ENCODE data around the gene AQP11. TPM values are rescaled to one million over a fixed set of nuclear protein-coding genes. Genes with fewer than 3 reads are reported as not detected.
A peak's percentile ranks its signal among the peaks of the same experiment; 100 is the strongest.
"Not testable (repeated sequence)": the region's sequence is repeated elsewhere in the genome, so short reads cannot be mapped to it uniquely, and the experiment has no call there.

The AQP11 gene
- total and polyA plus RNA-seq, 5 donors, result 0.64 to 1.6 (median 1.2) TPM

GRCh38 chr11:77560605-77561004, 29.1 kb upstream of the AQP11 start:
- no peaks in the 10 kb centered on the region for H3K4me1 ChIP-seq (ENCODE audit: control insufficient read depth, insufficient read depth, low read length)
- no peak for ATAC-seq
- no peak for DNase-seq
- intact Hi-C loops (cut with DNase I), result no loop called here
- H3K27me3 ChIP-seq (ENCODE audit: control insufficient read depth, insufficient read depth), result no peaks in the 10 kb centered on the region
- 83% methylated on average over 2 of the region's 2 CpGs for WGBS
- no peak overlapping the region for H3K4me3 ChIP-seq (ENCODE audit: low read length)
- H3K27ac ChIP-seq (ENCODE audit: low read length), result no peak overlapping the region
- H3K9me3 ChIP-seq (ENCODE audit: control insufficient read depth, low read length), result no peaks in the 10 kb centered on the region

DNA sequence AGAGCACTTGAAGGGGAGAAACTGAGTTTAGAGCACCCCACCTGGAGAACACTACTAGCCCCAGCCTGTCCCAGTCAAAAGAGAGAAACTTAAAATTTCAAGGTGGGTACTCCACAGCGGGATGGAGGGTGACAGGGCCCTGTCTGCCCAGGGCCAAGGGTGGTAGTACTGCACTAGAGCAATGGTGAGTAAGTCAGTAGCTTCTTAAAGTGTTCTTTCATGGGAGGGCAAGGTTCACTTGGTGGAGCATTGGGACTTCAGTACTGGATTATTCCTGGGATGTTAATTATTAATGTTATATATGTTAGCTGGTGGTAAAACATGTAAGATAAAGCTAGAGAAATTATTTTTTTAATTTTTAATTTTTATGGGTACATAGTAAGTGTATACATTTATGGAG, 28.5 kb upstream of the AQP11 start:
- no peaks in the 10 kb centered on the region for H3K4me1 ChIP-seq (ENCODE audit: control insufficient read depth, insufficient read depth, low read length)
- no peak for ATAC-seq
- 92% methylated on average over 1 of the region's 1 CpG for WGBS
- H3K27ac ChIP-seq (ENCODE audit: low read length), result no peak overlapping the region
- no peak overlapping the region for H3K4me3 ChIP-seq (ENCODE audit: low read length)
- no peaks in the 10 kb centered on the region for H3K27me3 ChIP-seq (ENCODE audit: control insufficient read depth, insufficient read depth)
- H3K9me3 ChIP-seq (ENCODE audit: control insufficient read depth, low read length), result no peaks in the 10 kb centered on the region
- no peak for DNase-seq
- intact Hi-C loops (cut with DNase I), result no loop called here

GRCh38 chr11:77568306-77568705, 21.4 kb upstream of the AQP11 start:
- H3K4me3 ChIP-seq (ENCODE audit: low read length), result no peak overlapping the region
- WGBS, result 82% methylated on average over 4 of the region's 4 CpGs

DNA sequence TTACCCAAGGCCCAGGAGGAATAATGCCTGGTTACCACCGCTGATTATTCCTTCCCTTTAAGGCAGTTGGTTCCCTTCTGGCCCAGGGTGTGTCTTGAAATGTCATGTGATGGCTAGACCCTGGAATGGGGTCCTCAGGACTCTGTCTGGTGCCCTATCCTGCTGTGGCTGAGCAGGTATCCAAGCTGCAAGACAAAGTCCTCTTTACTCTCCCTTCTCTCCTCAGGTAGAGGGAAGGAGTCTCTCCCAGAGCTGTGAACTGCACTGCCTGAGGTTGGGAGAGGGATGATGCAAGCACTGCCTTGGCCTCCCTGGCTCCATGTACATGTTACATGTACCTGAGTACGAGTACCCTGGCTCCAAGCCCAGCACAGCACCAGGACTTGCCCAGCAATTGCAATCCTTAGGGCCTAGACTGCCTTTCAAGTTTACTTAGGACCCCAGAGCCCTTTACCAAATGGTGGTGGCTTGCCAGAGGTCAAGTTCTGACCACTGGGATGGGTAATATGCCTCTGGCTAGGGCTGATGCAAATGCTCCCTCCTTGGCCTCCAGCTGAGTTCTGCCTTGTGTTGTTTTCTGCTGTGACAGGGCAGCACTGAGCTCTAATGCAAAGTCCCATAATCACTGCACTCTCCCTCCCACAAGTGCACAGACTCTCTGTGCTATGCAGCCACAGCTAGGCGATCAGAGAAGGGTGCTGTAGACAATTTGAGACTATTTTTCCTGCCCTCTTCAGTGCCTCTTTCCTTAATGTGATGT, 20.7 kb upstream of the AQP11 start:
- WGBS, result 87% methylated on average over 3 of the region's 3 CpGs
- DNase-seq, result no peak
- H3K4me1 ChIP-seq (ENCODE audit: control insufficient read depth, insufficient read depth, low read length), result no peaks in the 10 kb centered on the region
- H3K4me3 ChIP-seq (ENCODE audit: low read length), result no peak overlapping the region
- intact Hi-C loops (cut with DNase I), result no loop called here
- no peak for ATAC-seq
- no peak overlapping the region for H3K27ac ChIP-seq (ENCODE audit: low read length)
- no peaks in the 10 kb centered on the region for H3K9me3 ChIP-seq (ENCODE audit: control insufficient read depth, low read length)
- H3K27me3 ChIP-seq (ENCODE audit: control insufficient read depth, insufficient read depth), result no peaks in the 10 kb centered on the region

More at GRCh38 chr11:77568306-77568705, 21.4 kb upstream of the AQP11 start:
- no peaks in the 10 kb centered on the region for H3K4me1 ChIP-seq (ENCODE audit: control insufficient read depth, insufficient read depth, low read length)
- ATAC-seq (no peak), DNase-seq (no peak)
- intact Hi-C loops (cut with DNase I), result no loop called here
- H3K9me3 ChIP-seq (ENCODE audit: control insufficient read depth, low read length), result no peaks in the 10 kb centered on the region
- no peak overlapping the region for H3K27ac ChIP-seq (ENCODE audit: low read length)
- no peaks in the 10 kb centered on the region for H3K27me3 ChIP-seq (ENCODE audit: control insufficient read depth, insufficient read depth)

- no peaks in the 10 kb centered on the region for H3K27me3 ChIP-seq (ENCODE audit: control insufficient read depth, insufficient read depth)
- no peak overlapping the region for H3K27ac ChIP-seq (ENCODE audit: low read length)
- intact Hi-C loops (cut with DNase I), result no loop called here
- H3K9me3 ChIP-seq (ENCODE audit: control insufficient read depth, low read length), result no peaks in the 10 kb centered on the region
- H3K4me1 ChIP-seq (ENCODE audit: control insufficient read depth, insufficient read depth, low read length), result no peaks in the 10 kb centered on the region
- no peak for DNase-seq
- WGBS, result 79% methylated on average over 2 of the region's 2 CpGs
- ATAC-seq, result no peak
- no peak overlapping the region for H3K4me3 ChIP-seq (ENCODE audit: low read length)
These were observed 20.1 kb upstream of the AQP11 start for GRCh38 chr11:77569676-77570070.

- H3K4me3 ChIP-seq (ENCODE audit: low read length); H3K27ac ChIP-seq (ENCODE audit: low read length); ATAC-seq; DNase-seq; H3K4me1 ChIP-seq (ENCODE audit: control insufficient read depth, insufficient read depth, low read length); intact Hi-C loops (cut with DNase I); H3K9me3 ChIP-seq (ENCODE audit: control insufficient read depth, low read length); H3K27me3 ChIP-seq (ENCODE audit: control insufficient read depth, insufficient read depth): not testable (repeated sequence)
- 19% methylated on average over 1 of the region's 1 CpG for WGBS
These were observed 18.9 kb upstream of the AQP11 start for GRCh38 chr11:77570896-77571295.

GRCh38 chr11:77575428-77575827, 14.3 kb upstream of the AQP11 start:
- H3K4me3 ChIP-seq (ENCODE audit: low read length); H3K27me3 ChIP-seq (ENCODE audit: control insufficient read depth, insufficient read depth); H3K9me3 ChIP-seq (ENCODE audit: control insufficient read depth, low read length); DNase-seq; H3K27ac ChIP-seq (ENCODE audit: low read length); H3K4me1 ChIP-seq (ENCODE audit: control insufficient read depth, insufficient read depth, low read length); ATAC-seq; intact Hi-C loops (cut with DNase I): not testable (repeated sequence)
- WGBS, result 15% methylated on average over 1 of the region's 1 CpG

- DNase-seq, result no peak
- H3K9me3 ChIP-seq (ENCODE audit: control insufficient read depth, low read length), result no peaks in the 10 kb centered on the region
- intact Hi-C loops (cut with DNase I), result no loop called here
- no peak for ATAC-seq
- H3K27me3 ChIP-seq (ENCODE audit: control insufficient read depth, insufficient read depth), result no peaks in the 10 kb centered on the region
- no peak overlapping the region for H3K27ac ChIP-seq (ENCODE audit: low read length)
- no peaks in the 10 kb centered on the region for H3K4me1 ChIP-seq (ENCODE audit: control insufficient read depth, insufficient read depth, low read length)
- H3K4me3 ChIP-seq (ENCODE audit: low read length), result no peak overlapping the region
- 83% methylated on average over 5 of the region's 5 CpGs for WGBS
These were observed 8.9 kb upstream of the AQP11 start for GRCh38 chr11:77580712-77581337.

GRCh38 chr11:77589181-77589520, 602 bp upstream of the AQP11 start:
- intact Hi-C loops (cut with DNase I), result no loop called here
- WGBS, result 2% methylated on average over 19 of the region's 19 CpGs
- H3K4me1 ChIP-seq (ENCODE audit: control insufficient read depth, insufficient read depth, low read length), result peaks cover 2% of the 10 kb centered on the region
- H3K4me3 ChIP-seq (ENCODE audit: low read length), result peak overlapping the region; percentile 58
- H3K27me3 ChIP-seq (ENCODE audit: control insufficient read depth, insufficient read depth), result no peaks in the 10 kb centered on the region
- ATAC-seq (peak; percentile 10 to 20), DNase-seq (peak in 1 of 3 donors; percentile 23)
- no peaks in the 10 kb centered on the region for H3K9me3 ChIP-seq (ENCODE audit: control insufficient read depth, low read length)
- H3K27ac ChIP-seq (ENCODE audit: low read length), result peak overlapping the region; percentile 9

DNA sequence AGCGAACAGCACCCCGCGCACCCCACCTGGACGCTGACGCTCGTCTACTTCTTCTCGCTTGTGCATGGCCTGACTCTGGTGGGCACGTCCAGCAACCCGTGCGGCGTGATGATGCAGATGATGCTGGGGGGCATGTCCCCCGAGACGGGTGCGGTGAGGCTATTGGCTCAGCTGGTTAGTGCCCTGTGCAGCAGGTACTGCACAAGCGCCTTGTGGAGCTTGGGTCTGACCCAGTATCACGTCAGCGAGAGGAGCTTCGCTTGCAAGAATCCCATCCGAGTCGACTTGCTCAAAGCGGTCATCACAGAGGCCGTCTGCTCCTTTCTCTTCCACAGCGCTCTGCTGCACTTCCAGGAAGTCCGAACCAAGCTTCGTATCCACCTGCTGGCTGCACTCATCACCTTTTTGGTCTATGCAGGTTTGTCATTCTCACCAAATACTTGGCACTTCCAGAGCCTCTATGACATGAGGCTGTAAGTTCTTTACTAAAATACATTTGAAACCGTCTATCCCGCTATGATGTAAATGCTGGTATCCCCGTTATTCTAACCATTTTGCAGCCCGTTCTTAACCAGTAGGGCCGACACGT, 535 bp downstream of the AQP11 start:
- Histone ChIP-seq H3K27ac (ENCODE audit: low read length) (no peak overlapping the region), H3K4me1 (ENCODE audit: control insufficient read depth, insufficient read depth, low read length) (peaks cover 2% of the 10 kb centered on the region), H3K27me3 (ENCODE audit: control insufficient read depth, insufficient read depth) (no peaks in the 10 kb centered on the region), H3K9me3 (ENCODE audit: control insufficient read depth, low read length) (no peaks in the 10 kb centered on the region), H3K4me3 (ENCODE audit: low read length) (peak overlapping the region; percentile 58)
- ATAC-seq (peak; percentile 17 to 40), DNase-seq (peak; percentile 35 to 71 (median 58))
- 7% methylated on average over 31 of the region's 31 CpGs for WGBS
- intact Hi-C loops (cut with DNase I), result no loop called here

GRCh38 chr11:77592727-77593126, 3.0 kb downstream of the AQP11 start:
- peaks cover 2% of the 10 kb centered on the region for H3K4me1 ChIP-seq (ENCODE audit: control insufficient read depth, insufficient read depth, low read length)
- no peak overlapping the region for H3K4me3 ChIP-seq (ENCODE audit: low read length)
- no peak for DNase-seq
- intact Hi-C loops (cut with DNase I), result no loop called here
- no peak overlapping the region for H3K27ac ChIP-seq (ENCODE audit: low read length)
- no peak for ATAC-seq
- no peaks in the 10 kb centered on the region for H3K9me3 ChIP-seq (ENCODE audit: control insufficient read depth, low read length)
- H3K27me3 ChIP-seq (ENCODE audit: control insufficient read depth, insufficient read depth), result no peaks in the 10 kb centered on the region
- WGBS, result 76% methylated on average over 2 of the region's 2 CpGs
